OCI-LY3 (cell line): ENCODE data around the gene NFIA.

Experiments used
- EZH2phosphoT487 ChIP-seq: fragments of 200-600 bp; shearing (Covaris generic); IDR thresholded peaks from 2 replicates; pipeline ENCODE4 v1.6.1; 2018; ENCODE audit warnings: antibody characterized with exemption, mixed run types, low read depth
- TF ChIP-seq, protein P1 (sequence below): fragments of 200-600, 300-600 bp; sonication (generic); IDR thresholded peaks from 2 replicates; pipeline ENCODE4 v1.5.1; 2014; ENCODE audit warnings: antibody characterized with exemption, low read length, low read depth

GRCh38 chr1:61130338-61131000 lies 48.1 kb downstream of the NFIA start:
- TF ChIP-seq, protein P1, sequence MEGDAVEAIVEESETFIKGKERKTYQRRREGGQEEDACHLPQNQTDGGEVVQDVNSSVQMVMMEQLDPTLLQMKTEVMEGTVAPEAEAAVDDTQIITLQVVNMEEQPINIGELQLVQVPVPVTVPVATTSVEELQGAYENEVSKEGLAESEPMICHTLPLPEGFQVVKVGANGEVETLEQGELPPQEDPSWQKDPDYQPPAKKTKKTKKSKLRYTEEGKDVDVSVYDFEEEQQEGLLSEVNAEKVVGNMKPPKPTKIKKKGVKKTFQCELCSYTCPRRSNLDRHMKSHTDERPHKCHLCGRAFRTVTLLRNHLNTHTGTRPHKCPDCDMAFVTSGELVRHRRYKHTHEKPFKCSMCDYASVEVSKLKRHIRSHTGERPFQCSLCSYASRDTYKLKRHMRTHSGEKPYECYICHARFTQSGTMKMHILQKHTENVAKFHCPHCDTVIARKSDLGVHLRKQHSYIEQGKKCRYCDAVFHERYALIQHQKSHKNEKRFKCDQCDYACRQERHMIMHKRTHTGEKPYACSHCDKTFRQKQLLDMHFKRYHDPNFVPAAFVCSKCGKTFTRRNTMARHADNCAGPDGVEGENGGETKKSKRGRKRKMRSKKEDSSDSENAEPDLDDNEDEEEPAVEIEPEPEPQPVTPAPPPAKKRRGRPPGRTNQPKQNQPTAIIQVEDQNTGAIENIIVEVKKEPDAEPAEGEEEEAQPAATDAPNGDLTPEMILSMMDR = no peak
- no peak for TF ChIP-seq EZH2phosphoT487
